ENCODE data around the gene FAM110D. TPM values are rescaled to one million over a fixed set of nuclear protein-coding genes. Genes with fewer than 3 reads are reported as not detected.

FAM110D gene
- total and polyA plus RNA-seq, 2 of the 8 experiments (the other 6 are each of a cell fraction or from before 2014, with no cell fraction given): 0.21 to 0.48 TPM

GRCh38 chr1:26200413-26200812 lies 41.5 kb downstream of the FAM110D start (continued):
- TF ChIP-seq SP1 (IDR thresholded peaks at IDR 0.05; ENCODE audit: low read depth, low read length): no peak
- no peak for TF ChIP-seq GTF2F1 (IDR thresholded peaks at IDR 0.05; ENCODE audit: borderline replicate concordance, low read depth, low read length)
- TF ChIP-seq ASH2L (IDR thresholded peaks at IDR 0.05; ENCODE audit: low read length): no peak
- no peak for TF ChIP-seq RBBP5 (IDR thresholded peaks at IDR 0.05; ENCODE audit: borderline replicate concordance, low read depth, low read length)
- TF ChIP-seq RXRA (IDR thresholded peaks at IDR 0.05; ENCODE audit: insufficient read depth, low read depth, low read length): no peak
- no peak for TF ChIP-seq POLR2AphosphoS5 (IDR thresholded peaks at IDR 0.05; ENCODE audit: low read depth, low read length)
- TF ChIP-seq KDM5A (IDR thresholded peaks at IDR 0.05; ENCODE audit: low read length): no peak
